GM19468 (cell line): ENCODE data around the gene BZW2.

ENCODE experiments used
- ATAC-seq: cut with Tn5 transposase; IDR thresholded peaks from one replicate; pipeline ENCODE4 v1.9.1; 2021; ENCODE audit warnings: mild to moderate bottlenecking, moderate library complexity, moderate number of reproducible peaks; ENCODE audit not compliant: unreplicated experiment; ENCODE audit errors: extremely low read depth

BZW2 gene

DNA sequence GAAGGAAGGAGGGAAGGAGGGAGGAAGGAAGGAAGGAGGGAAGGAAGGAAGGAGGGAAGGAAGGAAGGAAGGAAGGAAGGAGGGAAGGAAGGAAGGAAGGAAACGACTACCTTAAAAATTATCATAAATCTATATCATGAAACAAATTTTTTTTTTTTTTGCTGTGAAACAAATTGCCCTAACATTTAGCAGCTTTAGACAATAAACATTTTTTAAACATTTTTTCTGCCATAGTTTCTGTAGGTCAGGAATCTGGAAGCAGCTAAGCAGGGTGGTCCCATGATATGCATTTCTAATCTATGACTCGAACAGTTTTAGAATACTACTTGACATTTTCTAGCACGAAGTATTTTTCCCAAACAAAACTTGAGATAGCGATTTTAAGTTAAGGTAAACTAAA, 64.7 kb downstream of the BZW2 start:
- ATAC-seq, result no peak

DNA sequence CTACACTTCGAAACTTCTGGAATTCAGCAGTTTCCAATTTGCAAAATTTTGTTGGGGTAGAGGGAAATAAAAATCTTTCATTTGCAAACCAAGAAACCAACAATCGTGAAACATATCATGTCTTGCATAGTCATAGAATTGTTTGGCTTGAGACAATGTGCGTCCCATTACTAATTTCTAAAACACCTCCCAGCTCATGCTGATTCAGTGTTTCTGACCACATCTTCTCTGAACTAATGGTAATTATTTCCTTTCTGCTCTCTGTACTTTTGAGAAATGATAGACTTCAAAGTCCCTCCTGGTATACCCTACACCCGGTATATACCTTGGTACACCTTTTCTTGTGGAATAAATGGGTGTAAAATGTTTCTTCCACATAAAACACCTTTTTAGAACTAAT, 65.7 kb downstream of the BZW2 start:
- ATAC-seq, result no peak

DNA sequence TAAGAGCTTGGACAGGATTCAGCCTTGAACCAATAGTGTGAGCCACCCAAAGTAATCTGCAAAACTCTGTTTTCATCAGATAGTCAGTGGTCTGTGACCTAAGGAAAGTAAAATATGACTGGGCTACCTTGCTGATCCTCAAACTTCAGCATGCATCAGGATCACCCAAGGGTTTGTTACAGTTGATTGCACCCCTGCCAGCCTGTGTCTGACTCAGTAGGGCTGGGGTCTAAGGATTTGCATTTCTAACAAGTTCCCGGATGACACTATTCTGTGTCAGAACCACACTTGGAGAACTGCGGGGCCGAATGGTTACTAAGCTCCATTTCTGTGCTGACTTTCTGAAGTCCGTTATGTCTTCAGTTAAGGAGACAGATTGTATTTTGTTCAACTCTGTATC, 66.9 kb downstream of the BZW2 start:
- ATAC-seq, result no peak

DNA sequence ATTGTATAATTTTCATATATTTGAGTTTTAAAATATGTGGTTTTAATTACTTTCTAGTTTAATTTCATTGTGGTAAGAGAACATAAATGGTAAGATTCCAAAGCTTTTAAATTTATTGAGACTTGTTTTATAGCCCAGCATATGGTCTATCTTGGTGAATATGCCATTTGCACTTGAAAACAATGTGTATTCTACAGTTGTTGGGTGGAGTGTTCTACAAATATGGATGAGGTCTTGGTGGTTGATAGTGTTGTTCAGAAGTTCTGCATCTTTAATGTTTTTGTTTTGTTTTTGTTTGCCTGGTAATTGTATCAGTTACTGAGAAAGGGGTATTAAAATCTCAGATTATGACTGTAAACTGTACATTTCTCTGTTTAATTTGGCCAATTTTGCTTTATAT, 69.9 kb downstream of the BZW2 start:
- no peak for ATAC-seq

- ATAC-seq, result no peak
Measured at GRCh38 chr7:16718111-16718656, 72.2 kb downstream of the BZW2 start.

- ATAC-seq, result no peak
Measured at GRCh38 chr7:16719699-16720098, 73.7 kb downstream of the BZW2 start.

- no peak for ATAC-seq
Measured at GRCh38 chr7:16721541-16721940, 75.6 kb downstream of the BZW2 start.

DNA sequence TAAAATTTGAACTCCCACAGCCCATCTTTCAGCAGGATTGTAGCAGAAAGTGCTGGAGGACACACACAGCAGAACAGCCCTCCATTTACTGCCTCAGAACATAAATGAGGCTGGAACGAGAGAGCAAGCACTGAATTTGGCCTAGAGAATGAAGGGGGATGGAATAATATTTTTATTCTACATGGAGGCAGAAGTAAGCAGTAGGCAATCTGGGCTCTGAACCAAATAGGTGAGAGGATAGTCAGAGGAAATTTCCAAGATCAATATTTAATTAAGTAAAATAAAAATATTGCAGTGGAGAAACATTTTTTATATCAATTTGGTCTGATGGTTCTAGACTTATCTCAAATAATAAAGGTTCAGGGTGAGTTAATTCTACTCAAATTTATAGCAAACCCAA, 78.4 kb downstream of the BZW2 start:
- ATAC-seq, result no peak

GRCh38 chr7:16726189-16726588, 80.2 kb downstream of the BZW2 start:
- ATAC-seq, result no peak

DNA sequence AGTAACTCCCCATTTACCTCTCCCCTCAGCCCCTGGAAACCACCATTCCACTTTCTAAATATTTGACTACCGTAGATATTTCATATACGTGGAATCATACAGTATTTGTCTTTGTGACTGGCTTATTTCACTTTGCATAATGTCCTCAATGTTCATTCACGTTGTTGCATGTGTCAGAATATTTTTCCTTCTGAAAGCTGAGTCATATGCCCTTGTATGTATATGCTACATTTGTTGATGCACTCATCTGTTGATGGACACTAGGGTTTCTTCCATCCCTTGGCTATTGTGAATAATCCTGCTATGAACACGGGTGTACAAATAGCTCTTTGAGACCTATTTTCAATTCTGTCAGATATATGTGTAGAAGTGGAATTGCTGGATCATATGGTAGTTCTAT, 81.8 kb downstream of the BZW2 start:
- no peak for ATAC-seq

DNA sequence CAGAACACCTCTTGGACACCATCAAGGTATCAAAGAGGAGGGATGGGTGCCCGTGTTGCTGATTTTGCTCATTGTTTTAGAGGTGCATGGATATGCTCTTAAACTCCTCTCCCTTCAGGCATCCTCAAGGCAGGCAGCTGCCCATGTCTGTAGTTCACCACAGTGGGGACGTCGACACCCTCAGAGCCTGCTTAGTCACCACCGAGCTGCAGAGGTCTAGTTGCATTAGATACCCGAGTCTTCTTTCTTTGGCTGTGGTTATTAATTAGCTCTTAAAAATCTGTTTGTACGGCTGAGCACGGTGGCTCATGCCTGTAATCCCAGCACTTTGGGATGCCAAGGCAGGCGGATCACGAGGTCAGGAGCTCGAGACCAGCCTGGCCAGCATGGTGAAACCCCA, 82.8 kb downstream of the BZW2 start:
- no peak for ATAC-seq

- ATAC-seq, result no peak
Measured at GRCh38 chr7:16729541-16729940, 83.6 kb downstream of the BZW2 start.

DNA sequence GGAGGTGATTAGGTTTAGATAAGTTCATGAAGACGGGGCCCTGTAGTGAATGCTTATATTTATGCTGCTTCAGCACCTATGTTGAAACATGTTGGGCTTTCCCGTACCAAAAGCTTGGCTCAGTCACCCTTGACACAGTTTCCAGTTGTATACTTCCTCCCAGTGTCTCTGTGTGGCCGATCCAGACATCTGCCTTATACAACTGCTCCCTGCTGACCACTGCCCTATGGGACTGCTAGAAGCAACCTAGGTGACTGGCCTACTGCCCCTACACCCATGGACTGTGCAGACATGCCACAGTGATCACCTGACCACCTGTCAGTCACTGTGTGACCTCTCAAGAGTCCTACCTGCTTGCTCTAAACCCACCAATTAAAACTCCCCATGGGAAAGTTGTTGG, 85.0 kb downstream of the BZW2 start:
- no peak for ATAC-seq

DNA sequence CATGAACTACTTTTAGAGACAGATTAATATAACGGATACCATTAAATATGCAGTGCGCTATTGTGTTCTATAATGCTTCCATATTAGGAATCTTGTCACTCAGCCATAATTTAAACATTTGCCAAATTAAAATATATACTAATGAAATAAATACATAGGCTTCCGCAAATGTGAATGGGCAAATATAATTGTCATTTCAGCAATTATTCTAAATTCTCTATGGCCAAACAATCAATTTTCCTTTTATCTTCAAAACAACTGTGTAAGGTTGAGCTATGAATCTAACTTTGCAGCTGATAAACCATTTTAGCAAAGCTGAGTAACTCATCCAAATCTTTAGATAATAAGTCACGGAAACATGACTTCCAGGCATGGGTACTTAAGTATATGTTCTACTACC, 86.8 kb downstream of the BZW2 start:
- ATAC-seq, result no peak

GRCh38 chr7:16734148-16734726, 88.3 kb downstream of the BZW2 start:
- no peak for ATAC-seq

DNA sequence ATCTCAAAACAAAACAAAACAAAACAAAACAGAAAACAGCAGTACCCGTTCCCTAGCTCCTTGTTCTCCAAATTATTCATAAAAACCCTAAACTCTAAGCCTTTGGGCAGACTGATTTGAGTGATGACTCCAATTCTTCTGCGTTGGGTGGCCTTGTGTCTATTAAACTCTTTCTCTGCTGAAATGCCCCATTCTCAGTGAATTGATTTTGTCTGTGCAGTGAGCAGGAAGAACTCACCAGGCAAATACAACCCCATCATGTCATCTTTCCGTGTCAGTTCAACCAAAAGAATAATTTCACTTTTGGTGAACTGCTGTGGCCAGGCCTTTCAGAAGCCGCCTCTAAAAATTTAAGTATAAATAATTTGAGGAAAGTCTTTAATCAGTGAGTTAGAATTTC, 89.0 kb downstream of the BZW2 start:
- no peak for ATAC-seq

- ATAC-seq, result no peak
Measured at GRCh38 chr7:16738011-16738688, 92.2 kb downstream of the BZW2 start.

DNA sequence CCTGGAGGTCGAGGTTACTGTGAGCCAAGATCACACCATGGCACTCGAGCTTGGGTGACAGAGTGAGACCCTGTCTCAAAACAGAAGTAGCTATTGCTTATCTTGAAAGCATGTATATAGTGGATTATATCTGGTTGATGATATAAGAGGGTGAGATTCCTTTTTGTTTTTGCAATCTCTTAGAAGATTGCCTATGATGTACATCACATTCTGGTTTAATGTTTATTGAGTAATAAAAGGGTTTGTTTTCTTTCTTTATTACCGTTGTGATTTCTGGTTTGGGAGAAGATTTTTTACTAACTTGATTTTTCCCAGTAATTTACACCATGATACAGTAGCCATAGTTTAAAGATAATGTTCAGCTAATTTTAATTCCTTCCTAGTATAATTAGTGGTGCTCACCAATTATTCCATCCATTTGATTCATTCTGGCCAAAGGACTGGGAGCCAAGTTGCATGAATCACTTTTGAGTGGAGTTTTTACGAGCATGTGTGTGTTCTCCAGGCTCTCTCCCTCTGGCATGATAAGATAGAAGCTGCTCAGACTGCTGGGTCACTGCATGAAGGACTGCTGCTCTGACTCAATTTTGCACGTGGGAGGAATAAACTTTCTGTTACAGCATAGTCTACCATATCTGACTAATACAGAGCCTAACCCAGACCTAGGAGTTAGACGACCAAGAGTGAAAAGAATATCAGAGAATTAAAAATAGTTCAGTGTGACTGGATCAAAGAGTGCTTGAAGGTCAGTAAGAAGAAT, 94.1 kb downstream of the BZW2 start:
- no peak for ATAC-seq

DNA sequence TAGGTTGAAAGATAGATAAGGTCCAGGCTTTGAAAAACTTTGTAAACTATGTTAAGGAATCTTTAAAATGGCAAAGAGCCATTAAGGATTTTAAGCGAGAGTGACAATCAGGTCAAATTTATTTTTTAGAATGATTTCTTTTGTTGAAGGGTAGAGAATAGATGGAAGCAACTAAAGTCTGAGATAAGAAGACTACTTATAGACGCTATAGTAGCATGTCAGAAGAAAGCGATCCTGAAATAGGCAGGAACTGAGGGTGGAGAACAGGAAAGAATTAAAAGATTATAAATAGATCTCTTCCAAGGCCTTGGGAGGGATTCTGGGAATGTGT, 94.6 kb downstream of the BZW2 start:
- no peak for ATAC-seq

GRCh38 chr7:16740996-16741395, 95.0 kb downstream of the BZW2 start:
- ATAC-seq, result no peak

DNA sequence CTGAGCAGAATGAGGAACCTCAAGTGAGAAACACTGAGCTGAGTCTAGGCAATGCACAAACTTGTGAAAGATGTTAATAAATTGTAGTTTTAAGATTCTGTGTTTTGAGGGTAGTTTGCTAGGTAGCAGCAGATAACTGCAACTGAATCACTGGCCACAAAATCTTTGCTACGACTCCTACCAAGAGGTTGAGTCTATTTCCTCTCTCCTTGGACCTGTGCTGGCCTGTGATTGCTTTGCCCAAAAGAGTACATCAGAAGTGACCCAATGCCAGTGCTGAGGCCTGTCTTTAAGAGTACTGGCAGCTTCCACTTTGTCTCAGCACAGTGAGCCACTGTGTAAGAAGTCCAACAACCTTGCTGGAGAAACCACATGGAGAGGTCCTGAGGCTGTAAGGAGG, 95.7 kb downstream of the BZW2 start:
- ATAC-seq, result no peak

DNA sequence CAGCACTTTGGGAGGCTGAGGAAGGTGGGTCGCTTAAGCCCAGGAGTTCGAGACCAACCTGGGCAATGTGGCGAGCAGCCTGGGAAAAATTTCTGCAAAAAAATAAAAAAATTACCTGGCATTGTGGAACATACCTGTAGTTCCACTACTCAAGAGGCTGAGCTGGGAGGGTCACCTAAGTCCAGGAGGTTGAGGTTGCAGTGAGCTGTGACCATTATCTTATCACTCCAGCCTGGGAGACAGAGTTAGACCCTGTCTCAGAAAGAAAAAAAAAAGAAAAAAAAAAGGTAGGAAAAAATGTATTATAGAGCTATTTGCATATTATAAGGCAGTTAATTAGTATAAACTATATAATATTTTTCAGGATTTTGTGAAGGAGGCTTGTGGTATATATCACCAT, 96.6 kb downstream of the BZW2 start:
- no peak for ATAC-seq
